Epidermal melanocyte (primary cell): ENCODE results near the gene ZNF853.
"Not testable (repeated sequence)": the region's sequence is repeated elsewhere in the genome, so short reads cannot be mapped to it uniquely, and the experiment has no call there.

ENCODE experiments used
- DNase-seq: peaks from one replicate; pipeline ENCODE4 v3.0.0; 2011; ENCODE audit warnings: low spot score; ENCODE audit not compliant: insufficient read length

ZNF853 gene

DNA sequence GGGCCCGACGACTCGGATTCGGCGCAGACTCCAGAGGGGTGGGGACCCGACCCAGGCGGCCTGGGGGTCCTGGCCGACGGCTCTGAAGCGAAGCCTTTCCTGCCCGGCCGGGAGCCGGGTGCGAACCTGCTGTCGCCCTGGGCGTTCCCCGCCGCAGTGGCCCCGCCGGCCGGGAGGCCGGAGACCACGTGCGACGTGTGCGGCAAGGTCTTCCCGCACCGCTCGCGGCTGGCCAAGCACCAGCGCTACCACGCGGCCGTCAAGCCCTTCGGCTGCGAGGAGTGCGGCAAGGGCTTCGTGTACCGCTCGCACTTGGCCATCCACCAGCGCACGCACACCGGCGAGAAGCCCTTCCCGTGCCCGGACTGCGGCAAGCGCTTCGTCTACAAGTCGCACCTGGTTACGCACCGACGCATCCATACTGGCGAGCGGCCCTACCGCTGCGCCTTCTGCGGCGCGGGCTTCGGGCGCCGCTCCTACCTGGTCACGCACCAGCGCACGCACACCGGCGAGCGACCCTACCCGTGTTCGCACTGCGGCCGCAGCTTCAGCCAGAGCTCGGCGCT lies 37.1 kb downstream of the ZNF853 start:
- DNase-seq, result no peak

DNA sequence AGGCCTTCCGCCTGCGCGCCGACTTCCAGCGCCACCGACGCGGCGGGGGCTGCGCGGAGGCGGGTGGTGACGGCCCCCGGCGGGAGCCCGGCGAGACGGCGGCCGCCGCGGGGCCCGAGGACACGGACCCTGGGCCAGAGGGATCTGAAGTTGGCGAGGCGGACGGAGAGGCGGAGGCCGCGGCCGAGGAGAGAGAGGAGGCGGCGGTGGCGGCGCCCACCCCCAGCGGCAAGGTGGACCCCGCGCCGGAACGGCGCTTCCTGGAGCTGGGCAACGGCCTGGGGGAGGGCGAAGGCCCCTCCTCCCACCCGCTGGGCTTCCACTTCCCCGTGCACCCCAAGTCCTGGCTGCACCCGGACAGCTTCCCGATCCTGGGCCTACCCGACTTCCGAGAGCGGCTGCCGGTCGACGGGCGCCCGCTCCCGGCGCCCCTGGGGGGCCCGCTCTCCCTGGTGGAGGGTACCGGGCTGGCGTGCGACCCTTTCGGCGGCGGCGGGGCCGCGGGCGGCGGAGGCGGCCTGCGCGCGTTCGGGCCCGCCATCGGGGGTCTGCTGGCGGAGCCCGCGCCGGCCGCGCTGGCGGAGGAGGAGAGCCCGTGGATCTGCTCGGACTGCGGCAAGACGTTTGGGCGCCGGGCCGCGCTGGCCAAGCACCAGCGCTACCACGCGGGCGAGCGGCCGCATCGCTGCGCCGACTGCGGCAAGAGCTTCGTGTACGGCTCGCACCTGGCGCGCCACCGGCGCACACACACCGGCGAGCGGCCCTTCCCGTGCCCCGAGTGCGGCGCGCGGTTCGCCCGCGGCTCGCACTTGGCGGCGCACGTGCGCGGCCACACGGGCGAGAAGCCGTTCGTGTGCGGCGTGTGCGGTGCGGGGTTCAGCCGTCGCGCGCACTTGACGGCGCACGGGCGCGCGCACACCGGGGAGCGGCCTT lies 37.9 kb downstream of the ZNF853 start:
- DNase-seq, result no peak

- no peak for DNase-seq
These were observed 38.9 kb downstream of the ZNF853 start for GRCh38 chr7:6654113-6654841.

GRCh38 chr7:6654842-6655610 lies 39.6 kb downstream of the ZNF853 start:
- DNase-seq, result no peak

- DNase-seq, result no peak
These were observed 40.4 kb downstream of the ZNF853 start for GRCh38 chr7:6655636-6656385.

DNA sequence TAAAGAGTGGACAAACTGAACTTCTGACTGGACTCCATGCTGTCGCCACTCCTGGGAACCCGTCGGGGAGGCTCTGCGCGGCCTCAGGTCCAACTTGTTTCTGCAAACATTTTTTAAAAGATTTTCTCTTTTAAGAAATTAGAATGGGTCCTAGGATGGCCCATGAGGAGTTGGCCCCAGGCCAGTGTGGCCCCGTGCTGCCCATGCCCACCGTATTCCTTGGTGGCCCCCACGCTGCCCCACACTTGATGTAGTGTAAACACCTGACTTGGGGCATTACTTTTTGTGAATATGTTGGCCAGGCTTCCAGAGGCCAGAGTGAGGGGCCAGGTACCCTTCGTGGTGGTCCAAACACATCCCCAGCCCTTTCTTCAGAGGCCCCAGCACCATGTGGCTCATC lies 41.0 kb downstream of the ZNF853 start:
- no peak for DNase-seq

DNA sequence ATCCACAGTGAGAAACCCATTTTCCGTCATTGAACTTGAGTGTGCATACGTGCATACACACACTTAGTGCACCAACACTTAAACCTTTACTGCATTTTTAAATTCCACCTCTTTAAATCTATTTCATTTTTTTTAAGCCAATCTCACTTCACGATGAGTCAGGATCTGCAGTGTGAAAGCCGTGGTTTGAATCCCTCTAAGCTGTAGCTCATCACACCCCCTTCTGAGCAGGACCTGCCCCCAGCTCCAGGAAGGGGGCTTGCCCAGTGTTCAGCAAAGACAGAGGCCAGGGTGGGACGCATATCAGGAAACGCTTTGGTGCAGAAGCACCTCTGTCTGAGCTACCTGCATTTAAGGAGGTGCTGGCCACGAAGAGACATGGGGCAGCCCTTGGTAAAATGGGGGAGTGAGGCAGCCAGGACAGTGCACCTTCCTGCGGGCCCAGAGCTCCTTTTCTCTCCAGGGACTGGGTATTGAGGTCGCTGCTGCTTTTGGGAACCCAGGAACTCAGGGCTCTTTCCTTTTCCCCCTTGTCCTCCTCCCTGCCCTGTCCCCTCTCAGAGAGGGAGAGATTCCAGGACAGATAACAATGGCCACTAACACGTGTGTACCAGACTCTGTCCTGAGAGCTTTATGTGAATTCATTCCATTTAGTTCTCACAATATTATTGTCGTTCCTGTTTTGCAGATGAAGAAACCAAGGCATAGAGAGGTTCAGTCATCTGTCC lies 43.4 kb downstream of the ZNF853 start:
- no peak for DNase-seq

DNA sequence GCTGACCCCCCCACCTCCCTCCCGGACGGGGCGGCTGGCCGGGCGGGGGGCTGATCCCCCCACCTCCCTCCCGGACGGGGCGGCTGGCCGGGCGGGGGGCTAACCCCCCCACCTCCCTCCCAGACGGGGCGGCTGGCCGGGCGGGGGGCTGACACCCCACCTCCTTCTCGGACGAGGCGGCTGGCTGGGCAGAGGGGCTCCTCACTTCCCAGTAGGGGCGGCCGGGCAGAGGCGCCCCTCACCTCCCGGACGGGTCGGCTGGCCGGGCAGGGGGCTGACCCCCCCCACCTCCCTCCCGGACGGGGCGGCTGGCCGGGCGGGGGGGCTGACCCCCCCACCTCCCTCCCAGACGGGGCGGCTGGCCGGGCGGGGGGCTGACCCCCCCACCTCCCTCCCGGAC lies 55.4 kb downstream of the ZNF853 start:
- DNase-seq, result not testable (repeated sequence)
